ENCODE data around the gene MACROD2.
A peak's percentile ranks its signal among the peaks of the same experiment; 100 is the strongest.
"Not testable (repeated sequence)": the region's sequence is repeated elsewhere in the genome, so short reads cannot be mapped to it uniquely, and the experiment has no call there.

MACROD2 gene

DNA sequence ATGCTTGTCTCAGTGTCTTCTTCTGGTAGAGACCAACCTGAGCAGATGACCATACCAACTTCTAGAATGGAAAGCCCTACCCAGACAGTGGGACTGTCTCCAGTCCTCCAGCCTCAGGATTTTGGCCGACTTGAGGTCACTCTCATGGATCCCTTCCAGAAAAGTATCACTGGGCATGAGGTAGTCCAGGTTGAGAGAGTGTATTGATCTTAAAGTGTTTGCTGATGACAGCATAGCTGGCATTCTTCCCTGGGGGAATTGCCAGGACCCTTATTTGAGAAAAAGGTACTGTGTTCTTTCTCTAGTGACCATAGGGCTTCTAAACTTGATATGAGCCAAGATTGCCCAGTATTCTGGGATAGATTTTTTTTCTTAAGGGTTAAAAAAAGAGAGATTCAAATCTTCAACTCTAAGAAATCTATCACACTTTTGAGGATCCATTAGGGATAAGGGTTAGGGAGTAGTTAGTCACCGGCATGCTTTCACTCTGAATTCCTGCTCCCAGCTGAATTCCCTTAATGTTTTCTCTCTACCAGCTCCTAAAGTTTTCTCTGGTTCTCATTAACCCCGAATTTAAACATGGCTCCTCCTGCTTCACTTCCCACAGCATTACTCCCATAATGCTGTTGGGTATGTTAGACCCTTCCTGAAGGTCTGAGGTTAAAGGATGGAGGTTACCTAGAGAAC lies 415.7 kb downstream of the MACROD2 start:
- no peak for DNase-seq (ENCODE audit: low spot score)

DNA sequence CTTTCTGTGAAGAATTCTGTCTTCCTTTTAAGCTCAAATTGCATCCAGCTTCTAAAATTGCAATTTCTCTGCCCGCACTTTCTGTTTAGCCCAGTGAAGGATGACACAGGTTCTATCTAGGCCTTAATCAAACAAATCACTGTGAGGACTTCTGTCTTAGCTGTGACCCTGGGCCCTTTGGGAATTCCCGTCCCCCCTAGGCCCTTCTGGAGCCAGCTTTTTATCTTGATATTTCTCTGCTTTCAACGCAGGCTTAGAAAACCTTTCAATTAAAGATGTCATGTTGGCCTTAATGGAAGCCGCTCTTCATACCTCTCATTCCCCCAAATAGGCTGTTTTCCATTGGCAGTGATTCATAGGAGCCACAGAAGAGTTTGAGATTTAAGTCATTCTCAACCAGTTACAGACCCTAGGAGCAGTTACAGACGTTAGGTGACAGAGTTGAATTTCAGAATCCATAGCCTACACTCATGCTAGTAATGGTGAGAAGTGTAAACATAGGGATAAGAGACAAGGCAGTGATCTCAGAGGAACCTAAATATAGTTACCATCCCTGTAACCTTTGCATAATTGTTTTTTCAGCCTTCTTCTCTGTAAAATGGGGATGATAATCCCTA lies 416.9 kb downstream of the MACROD2 start:
- no peak for DNase-seq (ENCODE audit: low spot score)

DNA sequence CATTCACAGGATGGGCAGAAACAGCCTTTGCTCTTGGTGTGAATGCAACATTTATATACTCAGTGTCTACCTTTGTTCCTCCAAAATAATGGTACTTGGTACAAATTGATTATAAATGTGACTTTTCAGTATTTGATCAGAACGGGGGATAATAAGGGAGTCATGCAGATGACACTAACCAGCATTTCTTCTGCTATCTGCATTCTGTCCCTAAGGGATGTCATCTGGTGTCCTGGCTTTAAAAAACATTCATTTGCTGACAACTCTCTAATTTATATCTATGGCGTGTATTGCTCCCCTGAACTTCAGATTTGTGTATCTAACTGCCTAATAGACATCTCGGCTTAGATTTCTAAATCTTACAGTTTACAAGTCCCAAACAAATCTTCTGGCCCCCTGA lies 418.5 kb downstream of the MACROD2 start:
- DNase-seq (ENCODE audit: low spot score) = no peak

DNA sequence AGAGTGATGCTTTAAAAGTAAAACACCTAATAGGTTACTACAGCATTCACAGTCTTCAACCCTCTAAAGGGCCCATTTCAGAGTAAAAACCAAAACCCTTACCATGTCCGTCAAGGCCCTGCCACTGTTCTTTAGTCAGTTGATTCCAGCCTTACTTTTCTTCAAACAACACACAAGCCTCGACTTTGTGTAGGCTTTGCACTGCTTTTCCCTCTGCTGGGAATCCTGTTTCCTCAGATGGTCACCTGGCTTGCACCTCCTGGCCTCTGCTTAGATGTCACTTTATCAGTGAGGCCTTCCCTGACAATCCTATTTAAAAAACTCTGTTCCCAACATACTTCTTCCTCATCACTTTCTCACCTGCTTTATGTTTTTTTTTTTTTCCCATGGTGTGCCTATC lies 419.2 kb downstream of the MACROD2 start:
- no peak for DNase-seq (ENCODE audit: low spot score)

DNA sequence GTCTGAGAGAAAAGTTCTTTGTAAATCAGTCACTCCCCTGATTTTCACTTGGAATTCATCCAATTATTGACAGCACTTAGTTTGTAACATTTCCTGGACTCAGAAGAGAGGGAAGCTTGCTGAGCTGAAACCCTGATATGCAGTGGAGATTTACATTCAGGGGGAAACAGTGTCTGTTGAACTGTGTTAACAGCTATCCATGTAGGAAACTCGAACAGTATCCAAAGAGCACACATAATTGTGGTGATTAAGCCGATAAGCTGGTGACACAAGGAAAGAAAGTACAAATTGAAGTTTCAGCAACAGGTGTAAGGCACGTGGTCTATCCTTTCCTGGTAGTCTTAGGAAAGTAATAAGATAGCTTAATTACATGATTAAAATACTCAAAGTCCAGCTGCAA lies 420.2 kb downstream of the MACROD2 start:
- DNase-seq (ENCODE audit: low spot score) = peak; percentile 16

DNA sequence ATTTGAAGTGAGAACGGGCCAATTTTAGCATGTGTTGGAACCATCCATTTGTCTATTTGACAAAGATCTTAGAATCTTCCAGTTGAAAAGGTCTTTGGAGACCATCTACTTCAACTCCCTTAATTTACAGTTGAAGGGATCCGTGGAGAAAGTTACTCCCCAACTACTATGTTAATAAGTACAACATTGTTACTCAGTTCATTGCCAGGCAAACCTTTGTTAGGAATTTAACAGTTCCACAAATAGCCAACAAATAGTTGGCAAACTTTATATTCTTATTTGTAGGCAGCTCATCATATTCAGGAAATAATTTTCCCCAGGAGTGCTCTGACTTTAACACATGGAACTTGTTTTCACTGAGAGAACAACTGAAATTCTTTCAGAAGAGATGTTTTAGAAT lies 423.1 kb downstream of the MACROD2 start:
- DNase-seq (ENCODE audit: low spot score) = no peak

DNA sequence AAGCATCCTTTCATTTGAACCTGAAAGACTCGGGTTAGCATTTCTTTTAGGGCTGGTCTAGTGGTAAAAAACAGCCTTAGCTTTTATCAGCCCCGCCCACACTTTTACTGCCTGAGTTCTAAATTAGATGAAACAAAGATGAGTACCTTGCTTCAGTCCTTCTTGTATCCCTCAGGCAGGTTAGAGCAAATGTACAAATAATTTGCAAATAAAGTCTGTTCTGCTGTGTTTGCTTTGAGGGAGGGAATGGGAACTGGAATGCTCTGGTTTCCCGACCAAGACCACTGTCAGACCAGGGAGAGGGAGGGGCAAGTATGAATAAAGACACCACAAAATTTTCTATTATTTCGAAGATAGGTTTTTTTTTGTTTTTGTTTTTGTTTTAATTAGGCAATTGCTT lies 427.6 kb downstream of the MACROD2 start:
- DNase-seq (ENCODE audit: low spot score) = no peak

DNA sequence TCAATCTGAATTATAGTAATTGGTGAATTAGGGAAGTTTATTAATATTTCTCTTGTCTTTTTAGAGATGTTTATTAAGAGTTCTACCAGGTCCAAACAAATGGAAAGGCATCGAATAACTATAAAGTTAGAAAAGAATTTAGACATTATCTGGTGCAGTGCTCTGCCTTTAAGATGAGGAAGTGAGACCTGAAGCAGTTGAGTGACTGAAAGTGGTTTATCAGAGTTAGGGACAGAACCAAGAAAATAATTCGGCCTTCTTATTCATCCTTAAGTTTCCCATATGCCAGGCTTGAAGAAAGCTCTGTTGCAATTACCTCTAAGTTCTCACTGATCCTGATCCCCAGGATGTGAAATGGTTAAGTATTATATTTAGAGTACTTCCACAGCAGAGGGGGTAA lies 436.3 kb downstream of the MACROD2 start:
- no peak for DNase-seq (ENCODE audit: low spot score)

DNA sequence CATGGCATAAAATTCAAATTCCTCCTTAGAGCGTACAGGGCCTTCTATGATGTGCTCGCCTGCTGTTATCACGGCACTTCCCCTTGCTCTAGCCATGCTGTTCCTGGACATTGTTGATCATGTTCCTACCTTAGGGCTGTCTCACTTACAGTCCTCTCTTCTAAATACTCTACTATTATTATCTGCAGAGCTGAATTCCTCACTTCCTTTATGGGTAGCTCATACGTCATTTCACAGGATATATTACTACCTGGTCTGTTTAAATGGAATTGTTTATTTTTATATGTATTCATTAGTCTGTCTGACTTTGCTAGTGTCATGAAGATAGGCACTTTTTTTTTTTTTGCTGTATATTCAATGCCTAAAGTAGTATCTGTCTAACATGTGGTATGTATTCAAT lies 436.8 kb downstream of the MACROD2 start:
- no peak for DNase-seq (ENCODE audit: low spot score)

DNA sequence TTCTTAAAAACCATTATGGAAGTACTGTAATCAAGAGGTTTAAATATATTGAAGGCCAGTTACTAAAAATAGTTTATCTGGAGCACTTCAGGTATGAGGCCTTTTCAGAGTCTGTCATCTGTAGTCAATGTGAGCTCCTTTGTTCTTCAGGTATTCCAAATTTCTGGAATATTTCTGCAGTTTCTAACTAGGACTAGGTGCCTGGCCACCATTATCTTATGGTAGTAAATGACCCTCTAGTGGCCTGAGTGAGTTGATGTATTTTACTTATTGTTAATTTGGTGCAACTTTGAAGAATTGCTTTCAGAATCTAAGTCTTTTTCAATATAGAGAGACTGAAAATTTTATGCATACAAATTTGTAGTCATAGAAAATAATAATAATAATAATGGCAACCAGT lies 437.3 kb downstream of the MACROD2 start:
- DNase-seq (ENCODE audit: low spot score) = no peak

DNA sequence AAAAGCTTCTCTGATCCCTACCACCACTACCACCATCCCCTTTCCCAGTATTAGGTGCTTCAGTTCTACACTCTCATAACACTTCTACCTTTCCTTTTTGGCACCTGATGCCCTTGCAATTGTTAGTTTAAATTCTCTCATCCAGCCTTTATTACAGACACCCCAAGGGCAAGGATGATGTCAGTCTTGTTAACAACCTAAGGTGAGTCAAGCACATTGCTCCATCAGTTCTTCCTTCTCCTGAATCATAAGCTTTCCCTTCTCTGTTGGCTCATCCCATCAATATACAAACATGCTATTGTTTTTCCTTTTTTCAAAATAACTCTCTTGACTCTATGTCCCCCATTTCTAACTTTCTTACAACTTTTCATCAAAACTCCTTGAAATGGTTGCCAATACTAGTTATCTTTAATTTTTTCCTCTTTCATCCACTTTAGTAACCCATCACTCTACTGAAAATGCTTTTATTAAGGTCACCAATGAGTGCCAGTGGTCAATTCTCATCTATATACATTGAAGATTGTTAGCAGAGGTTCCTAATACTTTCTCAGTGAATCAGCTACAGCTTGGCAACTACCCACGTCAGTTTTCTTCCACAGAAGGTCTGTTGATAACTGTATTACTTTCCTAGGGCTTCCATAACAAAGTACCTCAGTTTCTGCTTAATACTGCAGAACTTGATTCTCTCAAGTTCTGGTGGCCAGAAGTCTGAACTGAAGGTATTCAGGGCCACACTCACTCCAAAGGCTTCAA lies 439.2 kb downstream of the MACROD2 start:
- DNase-seq (ENCODE audit: low spot score) = no peak

DNA sequence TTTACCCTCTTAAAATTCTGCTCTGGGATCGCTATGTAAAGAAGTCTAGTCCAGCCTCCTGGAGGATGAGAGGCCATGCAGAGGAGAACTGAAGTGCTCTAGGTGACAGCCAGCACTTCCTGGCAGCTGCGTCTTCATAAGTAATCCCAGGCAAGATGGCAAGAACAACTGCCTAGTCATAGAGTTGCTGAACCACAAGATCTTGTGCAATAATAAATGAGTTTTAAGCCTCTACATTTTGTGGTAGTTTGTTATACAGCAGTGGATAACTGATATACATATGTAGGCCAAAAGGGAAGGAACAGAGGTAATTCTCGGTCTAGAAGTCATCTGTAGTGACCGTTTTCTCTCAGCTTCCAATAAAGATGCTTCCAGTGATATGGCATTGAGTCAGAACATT lies 445.9 kb downstream of the MACROD2 start:
- no peak for DNase-seq (ENCODE audit: low spot score)

DNA sequence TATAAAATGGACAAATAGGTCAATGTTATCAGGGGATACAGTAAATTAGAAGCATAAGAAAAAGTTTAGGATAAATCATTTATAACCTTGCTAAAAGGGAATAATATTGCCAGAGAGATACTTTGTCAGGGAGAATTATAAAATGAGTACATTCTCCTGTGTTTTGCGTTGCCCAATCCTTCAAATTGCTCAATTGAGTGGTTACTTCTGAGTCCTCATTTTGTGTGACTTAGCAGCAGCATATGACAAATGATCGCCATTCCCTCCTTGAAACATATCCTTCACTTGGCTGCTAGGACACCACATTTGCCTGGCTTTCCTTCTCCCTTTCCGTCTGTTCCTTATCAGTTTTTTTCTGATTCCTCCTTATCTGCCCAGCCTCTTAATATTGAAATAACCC lies 448.8 kb downstream of the MACROD2 start:
- DNase-seq (ENCODE audit: low spot score) = no peak

DNA sequence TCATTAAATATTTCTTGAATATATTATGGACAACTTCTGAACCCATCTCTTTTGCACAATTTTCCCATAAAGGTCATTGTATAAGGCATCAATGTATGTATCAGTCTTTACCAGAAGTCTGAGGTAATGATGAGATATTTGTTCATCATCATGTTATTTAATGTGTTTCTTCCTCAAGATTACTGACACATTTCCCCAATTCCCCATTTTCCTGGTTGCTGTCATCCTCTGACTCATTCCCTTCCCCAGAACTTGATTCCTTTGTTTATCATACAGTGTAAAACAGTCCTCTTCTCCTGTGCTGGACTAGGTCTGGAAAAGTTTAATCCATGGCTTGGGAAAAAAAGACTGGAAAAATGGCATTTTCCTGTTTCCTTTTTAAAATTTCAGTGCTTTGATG lies 450.0 kb downstream of the MACROD2 start:
- no peak for DNase-seq (ENCODE audit: low spot score)

DNA sequence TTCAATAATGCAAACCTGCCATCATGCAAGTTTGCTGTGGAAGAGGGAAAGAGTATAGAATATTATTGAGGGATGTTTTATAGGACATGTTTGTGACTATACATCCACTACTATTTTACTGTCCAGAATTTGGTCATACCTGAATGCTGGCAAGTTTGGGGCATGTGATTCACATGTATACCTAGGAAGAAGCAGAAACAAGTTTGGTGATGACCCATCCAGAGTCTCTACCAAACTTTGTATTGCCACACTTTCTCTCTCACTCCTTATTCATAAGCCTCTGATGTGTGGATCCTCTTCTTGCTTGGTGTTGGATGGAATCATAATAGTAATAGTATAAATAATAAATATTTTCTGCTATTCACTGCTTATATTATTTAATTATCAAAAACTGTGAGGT lies 450.6 kb downstream of the MACROD2 start:
- DNase-seq (ENCODE audit: low spot score) = no peak

DNA sequence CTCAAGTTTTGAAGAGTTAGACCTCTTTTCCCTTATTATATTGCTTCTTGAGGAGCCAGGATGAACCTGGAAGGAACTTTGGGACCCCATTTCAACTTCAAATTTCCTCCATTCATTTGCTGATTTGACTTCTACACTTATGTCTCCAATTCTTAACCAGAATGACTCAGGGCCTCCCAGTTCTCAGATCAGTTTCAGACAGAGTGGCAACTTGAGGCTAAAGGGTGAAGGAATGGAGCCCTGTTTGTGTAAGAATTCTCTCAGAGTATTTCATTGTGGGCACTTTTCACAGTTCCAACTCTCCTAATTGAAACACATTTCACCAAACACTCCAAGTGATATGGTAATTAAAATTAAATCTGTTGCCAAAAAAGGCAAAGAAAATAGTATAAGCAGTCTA lies 451.1 kb downstream of the MACROD2 start:
- no peak for DNase-seq (ENCODE audit: low spot score)

DNA sequence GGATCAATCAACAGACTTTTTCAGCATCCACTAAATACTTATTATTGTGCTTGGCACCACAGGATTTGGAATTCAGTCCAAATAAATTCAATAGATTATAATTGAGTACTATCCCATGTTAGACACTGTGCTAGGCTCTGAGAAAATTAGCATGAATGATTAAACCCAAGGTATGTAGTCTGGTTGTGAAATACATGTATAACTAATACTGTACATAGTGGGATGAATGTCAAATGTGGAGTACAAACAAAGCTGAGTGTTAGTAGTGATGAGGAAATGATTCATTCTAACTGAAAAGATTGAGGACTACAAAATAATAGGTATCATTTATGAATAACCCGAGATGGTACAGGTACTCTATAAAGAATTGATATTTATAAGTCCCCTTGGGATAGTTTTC lies 454.0 kb downstream of the MACROD2 start:
- DNase-seq (ENCODE audit: low spot score) = no peak

DNA sequence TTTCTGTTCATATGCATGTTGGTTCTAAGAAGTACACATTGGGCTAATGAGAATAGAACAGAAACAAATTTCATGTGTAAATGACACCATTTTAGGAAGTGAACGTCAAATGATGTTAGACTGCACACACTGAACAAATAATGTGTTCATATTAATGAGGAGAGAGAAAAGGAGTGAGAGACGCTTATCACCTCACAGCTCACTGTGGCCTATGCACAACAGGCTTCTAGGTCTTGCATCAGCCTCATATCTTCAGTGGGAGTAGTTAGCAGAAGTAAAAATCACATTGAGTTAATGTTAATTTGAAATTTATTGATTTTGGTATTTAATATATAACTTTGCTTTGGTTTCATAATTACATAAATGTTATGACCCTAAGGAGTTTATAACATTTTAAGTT lies 454.9 kb downstream of the MACROD2 start:
- DNase-seq (ENCODE audit: low spot score) = no peak

DNA sequence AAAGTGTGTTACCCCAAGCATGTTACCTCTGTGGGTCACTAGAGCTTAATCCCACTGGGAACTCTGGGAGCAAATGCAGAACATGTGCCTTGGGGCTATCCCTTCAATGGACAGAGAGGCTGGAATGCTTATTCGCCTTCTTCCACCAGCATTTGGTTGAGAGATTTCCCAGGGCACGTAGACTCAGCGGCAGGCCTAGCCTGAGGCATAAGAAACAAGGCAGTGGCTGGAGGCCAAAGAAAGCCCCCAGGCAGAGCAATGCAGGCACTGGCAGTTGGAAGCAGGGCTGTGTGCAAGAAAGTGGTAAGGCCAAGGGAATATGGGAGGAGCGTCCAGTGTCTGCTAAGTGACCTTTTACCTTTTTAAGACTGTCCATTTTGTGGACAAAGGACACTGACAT lies 456.1 kb downstream of the MACROD2 start:
- no peak for DNase-seq (ENCODE audit: low spot score)

DNA sequence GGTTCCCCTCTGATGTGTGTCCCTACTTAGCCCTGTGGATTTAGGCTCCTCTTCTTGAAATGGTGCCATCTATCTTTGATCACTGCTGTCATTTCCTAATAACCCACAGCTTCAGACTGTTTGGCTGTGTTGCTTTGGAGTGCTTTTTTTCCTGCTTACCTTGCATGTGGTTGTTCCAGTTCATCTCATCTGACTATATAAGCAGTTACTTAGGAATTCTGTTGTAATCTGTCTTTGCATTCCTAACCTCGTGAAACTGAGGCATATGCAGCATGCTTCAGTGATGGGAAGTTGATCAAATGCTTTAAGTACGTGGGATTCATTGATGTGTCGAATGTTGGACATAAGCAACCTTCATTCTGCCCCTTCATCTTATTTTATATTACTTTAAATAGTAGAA lies 457.9 kb downstream of the MACROD2 start:
- DNase-seq (ENCODE audit: low spot score) = no peak

DNA sequence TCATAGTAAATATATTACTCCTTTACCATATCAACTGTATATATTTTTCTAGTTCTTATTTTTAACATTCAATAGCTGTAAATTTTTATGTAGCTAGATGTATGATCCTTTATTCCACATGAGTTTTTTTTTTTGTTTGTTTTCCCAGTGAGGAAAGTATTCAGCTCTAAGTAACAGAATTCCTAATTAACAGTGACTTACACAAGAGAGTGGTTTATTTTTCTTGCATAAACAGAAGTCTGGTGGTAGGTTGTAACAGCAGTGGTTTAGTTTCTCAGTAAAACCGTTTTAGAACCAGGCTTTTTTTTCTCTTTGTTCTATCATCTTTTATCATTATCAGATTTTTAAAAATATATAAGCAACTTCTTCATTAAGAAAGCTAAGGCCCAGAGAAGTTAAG lies 459.0 kb downstream of the MACROD2 start:
- DNase-seq (ENCODE audit: low spot score) = no peak

DNA sequence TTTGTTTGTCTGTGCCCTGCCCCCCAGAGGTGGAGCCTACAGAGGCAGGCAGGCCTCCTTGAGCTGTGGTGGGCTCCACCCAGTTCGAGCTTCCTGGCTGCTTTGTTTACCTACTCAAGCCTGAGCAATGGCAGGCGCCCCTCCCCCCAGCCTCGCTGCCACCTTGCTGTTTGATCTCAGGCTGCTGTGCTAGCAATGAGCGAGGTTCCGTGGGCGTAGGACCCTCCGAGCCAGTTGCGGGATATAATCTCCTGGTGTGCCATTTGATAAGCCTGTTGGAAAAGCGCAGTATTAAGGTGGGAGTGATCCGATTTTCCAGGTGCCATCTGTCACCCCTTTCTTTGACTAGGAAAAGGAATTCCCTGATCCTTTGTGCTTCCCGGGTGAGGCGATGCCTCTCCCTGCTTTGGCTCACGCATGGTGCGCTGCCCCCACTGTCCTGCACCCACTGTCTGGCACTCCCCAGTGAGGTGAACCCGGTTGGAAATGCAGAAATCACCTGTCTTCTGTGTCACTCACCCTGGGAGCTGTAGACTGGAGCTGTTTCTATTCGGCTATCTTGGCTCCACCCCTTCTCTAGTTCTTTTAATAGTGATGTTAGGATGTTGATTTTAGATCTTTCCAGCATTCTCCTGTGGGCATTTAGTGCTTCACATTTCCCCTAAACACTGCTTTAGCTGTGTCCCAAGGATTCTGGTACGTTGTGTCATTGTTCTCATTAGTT lies 471.9 kb downstream of the MACROD2 start:
- DNase-seq (ENCODE audit: low spot score) = not testable (repeated sequence)
